ENCODE results near the gene TMA16. TPM values are rescaled to one million over a fixed set of nuclear protein-coding genes. Genes with fewer than 3 reads are reported as not detected.
A peak's percentile ranks its signal among the peaks of the same experiment; 100 is the strongest.

Gene TMA16
- total RNA-seq, 1 experiment from 2014 or later = 49.1 TPM

GRCh38 chr4:163554870-163555465 lies 60.5 kb downstream of the TMA16 start:
- CTCF ChIA-PET = interaction anchor here (1.5 kb wide), 1 partner anchor 200 kb away, joined by 11 read pairs; no protein-coding TSS in a partner anchor
- Histone ChIP-seq H3K4me2 (ENCODE audit: low read length) (no peak overlapping the region), H2AFZ (ENCODE audit: low read length) (no peak overlapping the region), H3K4me1 (ENCODE audit: insufficient read depth, low read length) (peaks cover 7% of the 10 kb centered on the region), H3K4me3 (ENCODE audit: low read length) (no peak overlapping the region), H3K9ac (ENCODE audit: low read length) (no peak overlapping the region), H3K36me3 (ENCODE audit: low read depth, low read length) (no peaks in the 10 kb centered on the region), H3F3A (ENCODE audit: low read length, unreplicated experiment) (no peaks in the 10 kb centered on the region), H3K9me3 (ENCODE audit: low read length) (no peaks in the 10 kb centered on the region), H3K27ac (ENCODE audit: low read length) (no peak overlapping the region), H3K27me3 (ENCODE audit: low read length) (no peaks in the 10 kb centered on the region), H3K9me2 (replicated peaks; ENCODE audit: low read length) (no peaks in the 10 kb centered on the region), H3K79me2 (ENCODE audit: low read length) (no peaks in the 10 kb centered on the region), H4K20me1 (ENCODE audit: low read length) (no peaks in the 10 kb centered on the region)
- no peak for ATAC-seq
- intact Hi-C loops (cut with micrococcal nuclease) = loop anchor here (1.0 to 10.0 kb wide), 3 partner anchors 110 to 1193 kb away; no protein-coding TSS in a partner anchor
- no TSS peak for BruUV-seq (replicated peaks)
- POLR2A ChIA-PET (ENCODE audit: unreplicated experiment) = no interaction called here
- TF ChIP-seq EZH2phosphoT487 (IDR thresholded peaks at IDR 0.05; ENCODE audit: borderline replicate concordance, low read length) = no peak
- TF ChIP-seq CTCF (conservative IDR thresholded peaks at IDR 0.05; ENCODE audit: low read depth, low read length) = peak; percentile 79
- DNase-seq = peak; percentile 60

GRCh38 chr4:163556177-163556576 lies 61.7 kb downstream of the TMA16 start:
- Histone ChIP-seq H3K4me2 (ENCODE audit: low read length) (no peak overlapping the region), H3K4me1 (ENCODE audit: insufficient read depth, low read length) (no peaks in the 10 kb centered on the region), H3K27ac (ENCODE audit: low read length) (no peak overlapping the region), H3K9me3 (ENCODE audit: low read length) (no peaks in the 10 kb centered on the region), H4K20me1 (ENCODE audit: low read length) (no peaks in the 10 kb centered on the region), H3K9me2 (replicated peaks; ENCODE audit: low read length) (no peaks in the 10 kb centered on the region), H3K9ac (ENCODE audit: low read length) (no peak overlapping the region), H3K27me3 (ENCODE audit: low read length) (no peaks in the 10 kb centered on the region), H3K79me2 (ENCODE audit: low read length) (no peaks in the 10 kb centered on the region), H3F3A (ENCODE audit: low read length, unreplicated experiment) (no peaks in the 10 kb centered on the region), H3K36me3 (ENCODE audit: low read depth, low read length) (no peaks in the 10 kb centered on the region), H2AFZ (ENCODE audit: low read length) (no peak overlapping the region), H3K4me3 (ENCODE audit: low read length) (no peak overlapping the region)
- no TSS peak for BruUV-seq (replicated peaks)
- DNase-seq = peak; percentile 33
- ChIA-PET CTCF (interaction anchor here (0.6 to 1.5 kb wide), 9 partner anchors 35 to 1214 kb away, joined by 3 to 11 read pairs (median 3); partner anchors contain the start of gene NPY1R), POLR2A (ENCODE audit: unreplicated experiment) (no interaction called here)
- intact Hi-C loops (cut with micrococcal nuclease) = loop anchor here (1.0 to 10.0 kb wide), 3 partner anchors 199 to 456 kb away; no protein-coding TSS in a partner anchor
- ATAC-seq = no peak; the same call in 1 of the 2 replicates
- no peak for TF ChIP-seq EZH2phosphoT487 (IDR thresholded peaks at IDR 0.05; ENCODE audit: borderline replicate concordance, low read length)
- TF ChIP-seq EZH2 (IDR thresholded peaks at IDR 0.05; ENCODE audit: low read length, unreplicated experiment) = no peak
- TF ChIP-seq CTCF (conservative IDR thresholded peaks at IDR 0.05; ENCODE audit: low read depth, low read length) = peak; percentile 51; the same call in 1 of the 2 replicates

Measured in PC-3 (cell line).